Lower lobe of right lung (tissue), 2 donors: ENCODE measurements around the gene SYCP2. TPM values are rescaled to one million over a fixed set of nuclear protein-coding genes. Genes with fewer than 3 reads are reported as not detected.

ENCODE experiments used
- ATAC-seq, 2 donors: fragments of 200-7000 bp; cut with Tn5 transposase; one replicate each; pipeline ENCODE4 v1.9.1; 2020 to 2022; ENCODE audit warnings: mild to moderate bottlenecking in 2 of 2, moderate library complexity in 2 of 2
- DNase-seq: peaks from one replicate; pipeline ENCODE4 v3.0.0-alpha.2; 2020
- H3K27ac ChIP-seq: fragments of 200-600 bp; one replicate; pipeline ENCODE4 v1.8.0; 2022
- H3K27me3 ChIP-seq: fragments of 200-600 bp; one replicate; pipeline ENCODE4 v1.8.0; 2022; ENCODE audit warnings: low read depth
- H3K36me3 ChIP-seq: fragments of 200-600 bp; one replicate; pipeline ENCODE4 v1.8.0; 2022; ENCODE audit warnings: mild to moderate bottlenecking
- H3K4me1 ChIP-seq: fragments of 200-600 bp; one replicate; pipeline ENCODE4 v1.8.0; 2022
- H3K4me3 ChIP-seq: fragments of 200-600 bp; one replicate; pipeline ENCODE4 v1.8.0; 2022; ENCODE audit warnings: mild to moderate bottlenecking
- H3K9me3 ChIP-seq: fragments of 200-600 bp; one replicate; pipeline ENCODE4 v1.8.0; 2022
- intact Hi-C: fragments of 100-400 bp; cut with DNase I; formaldehyde crosslinking; loops from one replicate; pipeline ENCODE4 v1.11.0; 2022
- total RNA-seq: library from RNA; stranded (reverse); fragmentation: NEBNext Ultra II Directional; extraction: Animal tissue kit (Norgen Biotek cat#: 25700); gene quantifications from one replicate; pipeline ENCODE4 v1.2.1, GENCODE V29; 2021
- TF ChIP-seq, protein P1 (sequence below): fragments of 200-600 bp; IDR thresholded peaks from one replicate; pipeline ENCODE4 v1.8.0; 2022; ENCODE audit warnings: antibody characterized with exemption, mild to moderate bottlenecking
- donor health status: DM: no; HTN: yes; CAD: no; lungs with severe emphysema.

Gene SYCP2
- total RNA-seq, 1 donor from 2014 or later = 3.5 TPM

DNA sequence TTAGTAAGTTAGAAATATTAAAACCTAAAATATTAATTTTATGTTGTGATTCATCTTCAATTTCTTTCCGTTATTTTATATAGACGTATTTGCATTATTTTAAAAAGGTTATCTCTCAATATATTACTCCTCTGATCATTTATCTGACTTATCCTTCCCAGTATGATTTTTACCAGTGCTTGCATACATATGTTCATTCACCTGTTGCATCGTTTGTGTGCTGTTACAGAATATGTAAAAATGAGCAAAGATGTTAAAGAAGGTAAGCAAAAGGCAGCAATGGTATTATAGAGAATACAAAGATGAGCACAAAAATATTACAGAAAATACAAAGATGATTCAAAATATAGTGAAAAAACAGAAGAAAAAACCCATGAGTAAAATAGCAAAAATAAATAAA is 48.9 kb downstream of the SYCP2 start:
- no peaks in the 10 kb centered on the region for H3K36me3 ChIP-seq
- intact Hi-C loops = no loop called here
- no peak overlapping the region for H3K4me3 ChIP-seq
- no peaks in the 10 kb centered on the region for H3K27me3 ChIP-seq
- DNase-seq (no peak), ATAC-seq (no peak)
- TF ChIP-seq, protein P1, sequence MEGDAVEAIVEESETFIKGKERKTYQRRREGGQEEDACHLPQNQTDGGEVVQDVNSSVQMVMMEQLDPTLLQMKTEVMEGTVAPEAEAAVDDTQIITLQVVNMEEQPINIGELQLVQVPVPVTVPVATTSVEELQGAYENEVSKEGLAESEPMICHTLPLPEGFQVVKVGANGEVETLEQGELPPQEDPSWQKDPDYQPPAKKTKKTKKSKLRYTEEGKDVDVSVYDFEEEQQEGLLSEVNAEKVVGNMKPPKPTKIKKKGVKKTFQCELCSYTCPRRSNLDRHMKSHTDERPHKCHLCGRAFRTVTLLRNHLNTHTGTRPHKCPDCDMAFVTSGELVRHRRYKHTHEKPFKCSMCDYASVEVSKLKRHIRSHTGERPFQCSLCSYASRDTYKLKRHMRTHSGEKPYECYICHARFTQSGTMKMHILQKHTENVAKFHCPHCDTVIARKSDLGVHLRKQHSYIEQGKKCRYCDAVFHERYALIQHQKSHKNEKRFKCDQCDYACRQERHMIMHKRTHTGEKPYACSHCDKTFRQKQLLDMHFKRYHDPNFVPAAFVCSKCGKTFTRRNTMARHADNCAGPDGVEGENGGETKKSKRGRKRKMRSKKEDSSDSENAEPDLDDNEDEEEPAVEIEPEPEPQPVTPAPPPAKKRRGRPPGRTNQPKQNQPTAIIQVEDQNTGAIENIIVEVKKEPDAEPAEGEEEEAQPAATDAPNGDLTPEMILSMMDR = no peak
- no peaks in the 10 kb centered on the region for H3K9me3 ChIP-seq
- H3K27ac ChIP-seq = no peak overlapping the region
- H3K4me1 ChIP-seq = no peaks in the 10 kb centered on the region

DNA sequence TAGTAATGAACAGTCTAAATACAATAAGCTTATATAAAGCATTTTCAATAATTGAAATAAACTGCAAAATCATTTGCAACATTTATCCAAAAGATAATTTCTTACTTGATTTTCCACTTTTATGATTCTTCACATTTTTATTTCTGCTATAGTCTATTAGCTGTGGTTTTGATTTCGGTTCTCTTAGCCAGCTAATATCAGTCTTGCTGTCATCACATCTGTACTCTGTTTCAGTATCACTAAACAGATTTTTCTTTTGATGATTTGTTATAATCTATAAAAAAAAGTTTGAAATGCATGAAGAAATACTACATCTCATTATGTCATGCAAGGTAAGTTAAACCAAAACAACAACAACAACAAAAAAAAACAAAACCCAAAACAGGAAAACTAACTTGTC is 53.2 kb downstream of the SYCP2 start:
- no peak overlapping the region for H3K27ac ChIP-seq
- ATAC-seq = no peak
- no peaks in the 10 kb centered on the region for H3K9me3 ChIP-seq
- intact Hi-C loops = no loop called here
- H3K27me3 ChIP-seq = no peaks in the 10 kb centered on the region
- H3K4me1 ChIP-seq = no peaks in the 10 kb centered on the region
- no peak for DNase-seq
- TF ChIP-seq, protein P1 = no peak
- H3K4me3 ChIP-seq = no peak overlapping the region
- no peaks in the 10 kb centered on the region for H3K36me3 ChIP-seq

DNA sequence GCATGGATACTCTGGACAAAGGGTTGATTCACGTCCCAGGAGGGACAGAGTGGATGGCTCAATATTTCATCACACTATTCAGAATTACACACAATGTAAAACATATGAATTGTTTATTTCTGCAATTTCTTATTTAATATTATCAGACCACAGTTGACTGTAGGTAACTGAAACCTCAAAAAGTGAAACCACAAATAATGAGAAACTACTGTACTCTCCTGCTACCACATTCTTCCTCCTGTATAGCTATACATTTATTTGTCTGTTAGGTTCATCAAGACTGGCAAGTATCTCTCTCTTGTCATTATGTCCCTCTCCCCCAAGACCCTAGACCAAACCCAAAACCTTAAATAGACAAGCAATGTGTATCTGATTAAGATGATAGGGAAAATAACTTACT is 60.0 kb downstream of the SYCP2 start:
- no peaks in the 10 kb centered on the region for H3K9me3 ChIP-seq
- H3K36me3 ChIP-seq = no peaks in the 10 kb centered on the region
- TF ChIP-seq, protein P1 = no peak
- DNase-seq (no peak), ATAC-seq (no peak)
- H3K27me3 ChIP-seq = no peaks in the 10 kb centered on the region
- intact Hi-C loops = no loop called here
- H3K27ac ChIP-seq = no peak overlapping the region
- no peaks in the 10 kb centered on the region for H3K4me1 ChIP-seq
- H3K4me3 ChIP-seq = no peak overlapping the region

DNA sequence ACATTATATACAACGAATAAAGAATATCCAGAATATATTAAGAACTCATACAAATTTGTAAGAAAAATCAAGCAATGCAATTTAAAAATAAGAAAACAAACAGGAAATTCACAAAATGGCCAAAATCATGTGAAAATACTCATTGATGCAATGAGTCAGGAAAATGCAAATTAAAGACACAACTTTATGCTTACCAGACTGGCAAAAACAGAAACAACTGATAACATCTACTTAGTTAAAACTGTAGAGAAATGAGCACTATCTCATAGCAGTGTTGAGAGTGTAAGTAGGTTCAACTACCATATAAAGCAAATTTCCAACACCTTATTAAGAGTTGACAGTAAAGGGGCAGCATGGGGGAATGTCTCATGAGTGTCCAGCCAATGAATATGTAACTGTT is 62.3 kb downstream of the SYCP2 start:
- H3K27me3 ChIP-seq = no peaks in the 10 kb centered on the region
- intact Hi-C loops = no loop called here
- no peaks in the 10 kb centered on the region for H3K4me1 ChIP-seq
- ATAC-seq = no peak
- no peak overlapping the region for H3K4me3 ChIP-seq
- no peaks in the 10 kb centered on the region for H3K36me3 ChIP-seq
- no peak overlapping the region for H3K27ac ChIP-seq
- H3K9me3 ChIP-seq = no peaks in the 10 kb centered on the region
- TF ChIP-seq, protein P1 = no peak
- no peak for DNase-seq

DNA sequence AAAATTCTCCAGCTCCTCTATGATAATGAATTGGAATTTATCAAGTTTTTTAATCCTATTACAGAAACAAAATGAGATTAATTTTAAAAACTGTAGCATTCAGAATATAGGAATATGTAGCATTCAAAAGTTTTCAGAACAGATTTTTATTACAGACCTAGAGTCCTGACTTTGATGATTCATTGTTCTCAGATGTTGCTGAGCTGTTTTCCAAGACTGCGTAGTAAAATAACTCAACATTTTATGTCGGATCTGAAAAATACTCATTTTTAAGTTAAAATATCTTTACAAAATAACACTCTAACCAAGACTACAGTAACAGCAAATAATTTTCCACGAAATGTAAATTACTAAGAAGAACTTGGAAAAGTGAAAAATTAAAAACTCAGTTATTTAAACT is 67.1 kb downstream of the SYCP2 start:
- no peak overlapping the region for H3K4me3 ChIP-seq
- no peaks in the 10 kb centered on the region for H3K9me3 ChIP-seq
- TF ChIP-seq, protein P1 = no peak
- no peak for ATAC-seq
- H3K27me3 ChIP-seq = no peaks in the 10 kb centered on the region
- DNase-seq = no peak
- intact Hi-C loops = no loop called here
- H3K36me3 ChIP-seq = no peaks in the 10 kb centered on the region
- no peaks in the 10 kb centered on the region for H3K4me1 ChIP-seq
- no peak overlapping the region for H3K27ac ChIP-seq

DNA sequence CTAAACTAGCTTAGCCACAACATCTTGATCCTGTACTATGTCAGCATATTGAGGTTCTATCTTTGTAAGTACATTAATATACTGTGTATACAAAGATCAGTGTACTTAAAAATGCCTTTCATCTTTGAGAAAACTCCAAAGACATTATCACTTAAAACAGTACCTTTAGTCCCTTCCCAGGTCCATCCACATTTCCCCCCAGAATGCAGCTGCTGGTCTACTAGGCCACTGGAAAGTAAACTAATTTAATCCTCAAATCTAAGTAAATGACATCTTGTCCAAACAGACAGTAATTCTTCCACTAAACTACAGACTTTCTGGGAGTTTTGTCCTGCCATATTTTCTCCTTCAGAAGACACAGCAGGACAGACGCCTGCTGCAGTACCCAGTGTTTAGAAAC is 68.7 kb downstream of the SYCP2 start:
- no peak overlapping the region for H3K27ac ChIP-seq
- DNase-seq (no peak), ATAC-seq (no peak)
- intact Hi-C loops = no loop called here
- H3K27me3 ChIP-seq = no peaks in the 10 kb centered on the region
- no peaks in the 10 kb centered on the region for H3K4me1 ChIP-seq
- TF ChIP-seq, protein P1 = no peak
- no peaks in the 10 kb centered on the region for H3K9me3 ChIP-seq
- no peak overlapping the region for H3K4me3 ChIP-seq
- H3K36me3 ChIP-seq = no peaks in the 10 kb centered on the region
